Loucy (cell line): ENCODE measurements around the gene MCC.

ENCODE experiments used
- EZH2phosphoT487 ChIP-seq: fragments of 200-600 bp; IDR thresholded peaks from 2 replicates; pipeline ENCODE4 v1.6.1; 2018; ENCODE audit warnings: antibody characterized with exemption, mild to moderate bottlenecking, moderate library complexity, borderline replicate concordance
- TF ChIP-seq, protein P1 (sequence below): fragments of 200-600 bp; sonication (generic); conservative IDR thresholded peaks from 2 replicates; pipeline ENCODE4 v1.5.1; 2014; ENCODE audit warnings: mild to moderate bottlenecking, antibody characterized with exemption, low read length

DNA sequence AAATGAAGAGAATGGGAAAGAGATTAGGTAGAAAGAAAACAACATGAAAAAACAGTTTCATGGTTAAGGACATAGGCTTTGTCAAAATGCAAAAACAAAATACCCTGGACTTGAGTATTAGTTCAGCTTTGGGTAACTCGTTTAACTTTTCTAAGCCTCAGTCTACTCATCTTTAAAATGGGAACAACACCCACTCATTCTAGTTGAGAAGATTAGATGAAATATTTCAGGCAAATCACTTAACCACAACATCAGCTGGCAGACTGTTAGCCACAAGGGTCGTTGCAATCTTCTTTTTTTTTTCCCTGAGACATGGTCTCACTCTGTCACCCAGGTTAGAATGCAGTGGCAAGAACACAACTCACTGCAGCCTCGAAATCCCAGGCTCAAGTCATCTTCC lies 326.0 kb downstream of the MCC start:
- TF ChIP-seq, protein P1, sequence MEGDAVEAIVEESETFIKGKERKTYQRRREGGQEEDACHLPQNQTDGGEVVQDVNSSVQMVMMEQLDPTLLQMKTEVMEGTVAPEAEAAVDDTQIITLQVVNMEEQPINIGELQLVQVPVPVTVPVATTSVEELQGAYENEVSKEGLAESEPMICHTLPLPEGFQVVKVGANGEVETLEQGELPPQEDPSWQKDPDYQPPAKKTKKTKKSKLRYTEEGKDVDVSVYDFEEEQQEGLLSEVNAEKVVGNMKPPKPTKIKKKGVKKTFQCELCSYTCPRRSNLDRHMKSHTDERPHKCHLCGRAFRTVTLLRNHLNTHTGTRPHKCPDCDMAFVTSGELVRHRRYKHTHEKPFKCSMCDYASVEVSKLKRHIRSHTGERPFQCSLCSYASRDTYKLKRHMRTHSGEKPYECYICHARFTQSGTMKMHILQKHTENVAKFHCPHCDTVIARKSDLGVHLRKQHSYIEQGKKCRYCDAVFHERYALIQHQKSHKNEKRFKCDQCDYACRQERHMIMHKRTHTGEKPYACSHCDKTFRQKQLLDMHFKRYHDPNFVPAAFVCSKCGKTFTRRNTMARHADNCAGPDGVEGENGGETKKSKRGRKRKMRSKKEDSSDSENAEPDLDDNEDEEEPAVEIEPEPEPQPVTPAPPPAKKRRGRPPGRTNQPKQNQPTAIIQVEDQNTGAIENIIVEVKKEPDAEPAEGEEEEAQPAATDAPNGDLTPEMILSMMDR, result no peak
- TF ChIP-seq EZH2phosphoT487, result no peak
